PC-9 (cell line): Measurements from ENCODE around the gene CILP2.

ENCODE experiments used
- EZH2 ChIP-seq: fragments of 200-600 bp; sonication (generic); IDR thresholded peaks from 2 replicates; pipeline ENCODE4 v1.8.0; 2017; ENCODE audit warnings: antibody characterized with exemption, low read depth
- TF ChIP-seq, protein P1 (sequence below): fragments of 200-600 bp; sonication (generic); conservative IDR thresholded peaks from 2 replicates; pipeline ENCODE4 v1.6.1; 2017; ENCODE audit warnings: mixed run types, antibody characterized with exemption, mild to moderate bottlenecking, moderate library complexity

DNA sequence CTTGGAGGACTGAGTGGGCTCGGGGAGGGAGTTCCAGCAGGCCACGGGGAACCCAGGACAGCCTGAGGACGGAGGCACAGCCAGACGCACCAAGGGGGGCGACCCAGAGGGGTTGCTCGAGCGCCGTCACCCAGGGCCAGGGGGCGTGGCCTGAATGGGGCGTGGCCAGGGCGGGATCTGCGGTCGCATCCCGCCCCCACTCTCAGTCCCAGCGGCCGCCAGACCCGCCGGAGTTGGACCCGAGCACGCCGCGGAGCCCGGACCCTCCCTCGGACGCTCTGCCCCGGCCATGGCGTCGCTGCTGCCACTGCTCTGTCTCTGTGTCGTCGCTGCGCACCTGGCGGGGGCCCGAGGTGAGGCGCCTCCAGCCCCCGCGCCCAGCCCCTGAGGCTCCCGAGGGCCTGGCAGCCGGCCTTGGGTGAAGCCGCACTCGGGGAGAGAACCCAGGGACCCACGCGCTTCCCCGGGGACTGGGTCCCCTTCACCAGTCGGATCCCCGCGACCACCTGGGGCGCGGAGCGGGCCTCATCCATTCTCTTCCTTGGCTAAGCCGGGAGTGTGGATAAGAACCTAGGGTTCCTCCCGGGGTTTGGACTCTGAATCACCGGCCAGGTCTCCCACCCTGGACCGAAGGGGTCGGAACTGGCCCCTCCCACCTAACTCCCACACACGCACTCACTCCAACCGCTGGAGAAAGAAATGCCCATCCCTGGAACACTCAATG is at the start of gene CILP2:
- TF ChIP-seq, protein P1, sequence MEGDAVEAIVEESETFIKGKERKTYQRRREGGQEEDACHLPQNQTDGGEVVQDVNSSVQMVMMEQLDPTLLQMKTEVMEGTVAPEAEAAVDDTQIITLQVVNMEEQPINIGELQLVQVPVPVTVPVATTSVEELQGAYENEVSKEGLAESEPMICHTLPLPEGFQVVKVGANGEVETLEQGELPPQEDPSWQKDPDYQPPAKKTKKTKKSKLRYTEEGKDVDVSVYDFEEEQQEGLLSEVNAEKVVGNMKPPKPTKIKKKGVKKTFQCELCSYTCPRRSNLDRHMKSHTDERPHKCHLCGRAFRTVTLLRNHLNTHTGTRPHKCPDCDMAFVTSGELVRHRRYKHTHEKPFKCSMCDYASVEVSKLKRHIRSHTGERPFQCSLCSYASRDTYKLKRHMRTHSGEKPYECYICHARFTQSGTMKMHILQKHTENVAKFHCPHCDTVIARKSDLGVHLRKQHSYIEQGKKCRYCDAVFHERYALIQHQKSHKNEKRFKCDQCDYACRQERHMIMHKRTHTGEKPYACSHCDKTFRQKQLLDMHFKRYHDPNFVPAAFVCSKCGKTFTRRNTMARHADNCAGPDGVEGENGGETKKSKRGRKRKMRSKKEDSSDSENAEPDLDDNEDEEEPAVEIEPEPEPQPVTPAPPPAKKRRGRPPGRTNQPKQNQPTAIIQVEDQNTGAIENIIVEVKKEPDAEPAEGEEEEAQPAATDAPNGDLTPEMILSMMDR = no peak
- TF ChIP-seq EZH2 = no peak
